Right lobe of liver (tissue), 4 donors: Measurements from ENCODE around the gene RWDD3.

Experiments
- CTCF ChIP-seq, 4 donors: fragments of 200-600 bp in 3 of 4; fragments of 450-650 bp in 1 of 4; IDR thresholded peaks; one replicate each; pipeline versions ENCODE4 v1.5.1 to v1.8.0; 2016 to 2022; ENCODE audit warnings: antibody characterized with exemption in 4 of 4, mild to moderate bottlenecking in 2 of 4
- POLR2A ChIP-seq: fragments of 450-650 bp; IDR thresholded peaks from one replicate; pipeline ENCODE4 v1.6.1; 2017; ENCODE audit warnings: antibody characterized with exemption, mild to moderate bottlenecking
- donor health status: DM: no; HTN: no; CAD: no.
- donor health status: DM: no; HTN: no; CAD: no.
- donor health status: DM: no; HTN: yes; CAD: no.

GRCh38 chr1:95223110-95223509 lies 10.9 kb upstream of the RWDD3 start:
- TF ChIP-seq POLR2A (no peak), CTCF (IDR thresholded peaks at IDR 0.05) (no peak)
